Activated B cell treated with CpG ODN at 0.5 μM for 24 hours (primary cell): ENCODE results near the gene SSR2. TPM values are rescaled to one million over a fixed set of nuclear protein-coding genes. Genes with fewer than 3 reads are reported as not detected.

Source experiments
- ATAC-seq: fragments of 200-7000 bp; cut with Tn5 transposase; one replicate; pipeline ENCODE4 v1.10.0; 2021; ENCODE audit warnings: low read depth, mild to moderate bottlenecking, moderate library complexity
- CTCF ChIA-PET: fragments of 350-600 bp; sonication (Branson Sonifier 250); formaldehyde crosslinking; loops from one replicate; lab custom pipeline; 2021; ENCODE audit warnings: antibody characterized with exemption; lab: Charles Lee
- POLR2A ChIA-PET: fragments of 350-600 bp; sonication (Branson Sonifier 250); formaldehyde crosslinking; loops from one replicate; lab custom pipeline; 2021; ENCODE audit warnings: antibody characterized with exemption; lab: Charles Lee
- DNase-seq: peaks from one replicate; pipeline ENCODE4 v3.0.0; 2022
- H3K27ac Mint-ChIP-seq: one replicate; pipeline ENCODE4 v1.8.0; 2020; ENCODE audit warnings: mixed read lengths
- H3K27me3 Mint-ChIP-seq: one replicate; pipeline ENCODE4 v1.8.0; 2021; ENCODE audit warnings: mixed read lengths
- H3K36me3 Mint-ChIP-seq: one replicate; pipeline ENCODE4 v1.8.0; 2021; ENCODE audit warnings: low read depth, mixed read lengths
- H3K4me1 Mint-ChIP-seq: one replicate; pipeline ENCODE4 v1.8.0; 2021; ENCODE audit warnings: mixed read lengths
- H3K4me3 Mint-ChIP-seq: one replicate; pipeline ENCODE4 v1.8.0; 2020; ENCODE audit warnings: mild to moderate bottlenecking, mixed read lengths
- H3K9me3 Mint-ChIP-seq: one replicate; pipeline ENCODE4 v1.8.0; 2020; ENCODE audit warnings: mixed read lengths
- intact Hi-C: fragments of 100-400 bp; cut with micrococcal nuclease; formaldehyde crosslinking; loops from one replicate; pipeline ENCODE4 v1.15.1; 2024
- total RNA-seq: library from RNA; stranded (reverse); gene quantifications from 2 replicates; pipeline ENCODE4 v1.2.3, GENCODE V29; 2022
- TF ChIP-seq, protein P1 (sequence below): fragments of 200-600 bp; IDR thresholded peaks from one replicate; pipeline ENCODE4 v1.8.0; 2022; ENCODE audit warnings: antibody characterized with exemption, mild to moderate bottlenecking

SSR2 gene
- total RNA-seq, 1 donor from 2014 or later = 136 TPM

DNA sequence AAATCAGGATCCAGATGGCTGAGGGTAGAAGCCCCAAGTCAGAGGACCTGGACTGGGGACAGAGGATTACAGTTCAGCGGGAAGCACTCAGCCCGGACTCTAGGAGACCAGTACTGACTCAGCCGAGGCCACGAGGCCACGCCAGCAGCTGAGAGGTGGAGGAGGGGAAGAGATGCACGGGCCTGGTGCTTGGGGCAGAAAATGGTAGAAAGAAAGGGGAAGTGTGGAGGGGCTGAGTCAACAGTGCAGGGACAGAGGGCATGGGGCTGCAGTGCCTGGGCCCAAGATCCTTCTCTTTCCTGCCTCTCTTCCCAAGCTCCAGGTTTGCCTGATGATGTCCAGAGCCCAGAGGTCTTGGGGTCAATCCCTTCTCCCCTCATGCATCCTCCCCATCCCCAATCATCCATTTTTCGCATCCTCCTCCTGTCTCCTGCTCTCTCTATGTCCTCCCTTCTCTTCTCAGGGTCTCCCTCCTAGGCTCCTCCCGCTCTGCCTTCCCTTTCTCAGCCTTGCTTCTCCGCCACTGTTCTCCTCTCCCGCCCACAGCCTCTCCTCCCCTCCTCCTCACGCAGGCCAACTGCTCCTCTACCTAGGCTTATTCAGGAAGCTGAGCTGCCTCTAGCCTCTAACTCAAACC is 50.1 kb downstream of the SSR2 start:
- CTCF ChIA-PET = interaction anchor here (0.7 to 1.6 kb wide), 6 partner anchors 8 to 33 kb away, joined by 3 to 4 read pairs (median 3); partner anchors contain the start of gene ARHGEF2
- ATAC-seq (peak; percentile 97), DNase-seq (peak; percentile 61)
- TF ChIP-seq, protein P1, sequence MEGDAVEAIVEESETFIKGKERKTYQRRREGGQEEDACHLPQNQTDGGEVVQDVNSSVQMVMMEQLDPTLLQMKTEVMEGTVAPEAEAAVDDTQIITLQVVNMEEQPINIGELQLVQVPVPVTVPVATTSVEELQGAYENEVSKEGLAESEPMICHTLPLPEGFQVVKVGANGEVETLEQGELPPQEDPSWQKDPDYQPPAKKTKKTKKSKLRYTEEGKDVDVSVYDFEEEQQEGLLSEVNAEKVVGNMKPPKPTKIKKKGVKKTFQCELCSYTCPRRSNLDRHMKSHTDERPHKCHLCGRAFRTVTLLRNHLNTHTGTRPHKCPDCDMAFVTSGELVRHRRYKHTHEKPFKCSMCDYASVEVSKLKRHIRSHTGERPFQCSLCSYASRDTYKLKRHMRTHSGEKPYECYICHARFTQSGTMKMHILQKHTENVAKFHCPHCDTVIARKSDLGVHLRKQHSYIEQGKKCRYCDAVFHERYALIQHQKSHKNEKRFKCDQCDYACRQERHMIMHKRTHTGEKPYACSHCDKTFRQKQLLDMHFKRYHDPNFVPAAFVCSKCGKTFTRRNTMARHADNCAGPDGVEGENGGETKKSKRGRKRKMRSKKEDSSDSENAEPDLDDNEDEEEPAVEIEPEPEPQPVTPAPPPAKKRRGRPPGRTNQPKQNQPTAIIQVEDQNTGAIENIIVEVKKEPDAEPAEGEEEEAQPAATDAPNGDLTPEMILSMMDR = no peak
- Mint-ChIP-seq H3K36me3 (peaks cover 78% of the 10 kb centered on the region), H3K27me3 (no peaks in the 10 kb centered on the region), H3K9me3 (no peaks in the 10 kb centered on the region), H3K27ac (peak overlapping the region; percentile 90), H3K4me3 (peak overlapping the region; percentile 73), H3K4me1 (peaks cover 98% of the 10 kb centered on the region)
- POLR2A ChIA-PET = interaction anchor here (0.6 to 7.2 kb wide), 10 partner anchors 8 to 38 kb away, joined by 3 to 113 read pairs (median 6); partner anchors contain the start of genes ARHGEF2 and KHDC4
- intact Hi-C loops = loop anchor here (1.0 to 2.0 kb wide), 3 partner anchors 8 to 18 kb away; partner anchors contain the start of gene ARHGEF2

DNA sequence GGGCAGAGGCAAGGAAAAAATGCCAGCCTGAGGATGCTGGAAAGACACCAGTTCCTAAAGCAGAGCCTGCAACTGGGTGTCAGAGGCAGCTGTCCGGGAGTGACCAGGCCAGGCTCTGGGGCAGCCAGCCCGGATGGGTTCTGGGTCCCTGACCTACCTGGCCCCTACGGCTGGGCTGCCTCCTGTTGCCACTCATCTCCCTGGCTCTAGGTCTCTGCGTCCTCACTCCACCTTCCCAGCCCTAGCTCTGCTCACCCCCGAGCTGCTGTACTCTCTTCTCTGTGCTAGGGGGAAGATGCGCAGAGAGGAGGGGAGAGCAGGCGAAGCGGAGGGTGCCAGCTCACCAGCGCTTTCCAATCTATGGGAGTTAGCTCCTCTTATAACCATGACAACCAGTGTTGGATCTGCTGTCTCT is 51.4 kb downstream of the SSR2 start:
- H3K36me3 Mint-ChIP-seq = peaks cover 82% of the 10 kb centered on the region
- POLR2A ChIA-PET = interaction anchor here (7.2 kb wide), 1 partner anchor 9 kb away, joined by 113 read pairs; the partner anchor contains the start of gene ARHGEF2
- CTCF ChIA-PET = interaction anchor here (0.6 to 1.0 kb wide), 2 partner anchors 10 to 31 kb away, joined by 3 to 5 read pairs; partner anchors contain the start of gene ARHGEF2
- DNase-seq = no peak
- intact Hi-C loops = no loop called here
- H3K4me3 Mint-ChIP-seq = peak overlapping the region; percentile 38
- ATAC-seq = no peak
- H3K9me3 Mint-ChIP-seq = no peaks in the 10 kb centered on the region
- peaks cover 92% of the 10 kb centered on the region for H3K4me1 Mint-ChIP-seq
- TF ChIP-seq, protein P1 = no peak
- H3K27me3 Mint-ChIP-seq = no peaks in the 10 kb centered on the region
- H3K27ac Mint-ChIP-seq = peak overlapping the region; percentile 90

DNA sequence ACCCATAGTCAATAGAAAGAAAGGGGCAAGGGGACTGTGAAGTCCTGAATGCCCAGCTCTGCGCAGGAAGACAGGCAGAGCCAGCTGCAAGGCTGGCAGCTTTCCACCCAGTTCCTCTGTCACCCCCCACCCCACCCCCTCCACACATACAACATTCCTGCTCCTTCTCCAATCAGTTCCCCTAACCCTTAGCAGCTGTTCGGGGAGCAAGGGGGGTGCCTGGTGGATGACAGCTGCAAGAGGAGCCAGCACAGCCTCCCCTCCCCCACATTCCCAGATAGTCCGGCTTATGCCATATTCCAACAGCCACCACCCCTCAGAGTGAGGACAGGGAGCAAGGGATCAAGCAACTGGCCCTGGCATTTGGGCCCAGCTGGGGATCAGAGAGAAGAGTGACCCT is 52.1 kb downstream of the SSR2 start:
- Mint-ChIP-seq H3K4me1 (peaks cover 88% of the 10 kb centered on the region), H3K27ac (peak overlapping the region; percentile 80), H3K9me3 (no peaks in the 10 kb centered on the region), H3K4me3 (no peak overlapping the region), H3K27me3 (no peaks in the 10 kb centered on the region), H3K36me3 (peaks cover 82% of the 10 kb centered on the region)
- TF ChIP-seq, protein P1 = no peak
- CTCF ChIA-PET = interaction anchor here (0.6 to 1.8 kb wide), 5 partner anchors 10 to 30 kb away, joined by 3 to 7 read pairs (median 3); partner anchors contain the start of gene ARHGEF2
- POLR2A ChIA-PET = interaction anchor here (1.3 to 7.2 kb wide), 3 partner anchors 10 to 23 kb away, joined by 6 to 113 read pairs (median 14); partner anchors contain the start of gene ARHGEF2
- ATAC-seq = no peak
- no peak for DNase-seq
- intact Hi-C loops = no loop called here

DNA sequence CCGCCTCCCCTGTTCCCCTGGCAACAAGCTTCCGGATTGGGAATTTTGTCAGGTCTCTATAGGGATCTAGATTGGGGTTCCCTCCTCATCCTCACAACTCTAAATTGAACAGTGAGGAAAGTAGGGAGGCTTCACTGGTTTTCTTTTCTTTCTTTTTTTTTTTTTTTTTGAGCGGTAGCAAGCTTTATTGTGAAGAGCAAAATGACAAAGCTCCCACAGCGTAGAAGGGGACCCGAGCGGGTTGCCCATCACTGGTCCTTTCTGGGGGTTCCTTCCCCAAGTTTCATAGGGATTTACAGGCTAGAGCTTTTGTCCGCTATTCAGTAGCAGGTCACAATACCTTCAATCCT is 52.7 kb downstream of the SSR2 start:
- H3K9me3 Mint-ChIP-seq = no peaks in the 10 kb centered on the region
- H3K27me3 Mint-ChIP-seq = no peaks in the 10 kb centered on the region
- ATAC-seq = no peak
- intact Hi-C loops = no loop called here
- CTCF ChIA-PET = interaction anchor here (1.0 to 1.8 kb wide), 2 partner anchors 11 to 30 kb away, joined by 3 to 7 read pairs; partner anchors contain the start of gene ARHGEF2
- peak overlapping the region; percentile 56 for H3K4me3 Mint-ChIP-seq
- POLR2A ChIA-PET = interaction anchor here (0.6 to 7.2 kb wide), 10 partner anchors 11 to 280 kb away, joined by 3 to 113 read pairs (median 6); partner anchors contain the start of genes ARHGEF2 and KHDC4
- H3K36me3 Mint-ChIP-seq = peaks cover 78% of the 10 kb centered on the region
- no peak for DNase-seq
- H3K27ac Mint-ChIP-seq = peak overlapping the region; percentile 80
- TF ChIP-seq, protein P1 = no peak
- peaks cover 82% of the 10 kb centered on the region for H3K4me1 Mint-ChIP-seq
